HepG2 (cell line): ENCODE data around the gene GPR37L1. TPM values are rescaled to one million over a fixed set of nuclear protein-coding genes. Genes with fewer than 3 reads are reported as not detected.
"Not testable (repeated sequence)": the region's sequence is repeated elsewhere in the genome, so short reads cannot be mapped to it uniquely, and the experiment has no call there.

Experiments
- ATAC-seq: fragments of 200-7000 bp; cut with Tn5 transposase; 3 replicates; pipeline ENCODE4 v1.9.1; 2020; ENCODE audit warnings: mild to moderate bottlenecking, moderate library complexity
- BruUV-seq: library from RNA; stranded (reverse); fragments of 400-500 nt; replicated peaks from 2 replicates; lab custom pipeline; 2021; lab: Mats Ljungman, UMichigan
- CTCF ChIA-PET: fragments of 300-600 bp; formaldehyde crosslinking; extraction: SDS; loops from one replicate; lab custom pipeline; 2021; ENCODE audit warnings: low total read pairs, inconsistent platforms, low intra/inter-chr PET ratio; lab: Yijun Ruan, JAX
- POLR2A ChIA-PET: fragments of 350-600 bp; sonication (Branson Sonifier 250); formaldehyde crosslinking; loops from one replicate; lab custom pipeline; 2020; ENCODE audit warnings: antibody characterized with exemption, inconsistent platforms; lab: Yijun Ruan, JAX
- DNase-seq: peaks from one replicate; pipeline ENCODE4 v3.0.0-alpha.2; 2015; ENCODE audit warnings: low spot score
- FAIRE-seq: peaks from 3 replicates; lab custom pipeline; 2011; peaks lifted over from hg19 to GRCh38; lab: Jason Lieb, UNC
- H2AFZ ChIP-seq: one replicate; pipeline ENCODE4 v1.6.1; 2011; ENCODE audit warnings: low read length, inconsistent platforms
- H3K27ac ChIP-seq: fragments of 300-600 bp; 3 replicates; pipeline ENCODE4 v1.8.0; 2011; ENCODE audit warnings: mixed run types, mild to moderate bottlenecking, mixed read lengths, low read length, inconsistent platforms; ENCODE audit not compliant: insufficient read depth; ENCODE audit errors: extremely low read length
- H3K27me3 ChIP-seq, 2 experiments: fragments of 200-600 bp in 1 of 2; 2 replicates in 1 of 2; 3 replicates in 1 of 2; pipeline versions ENCODE4 v1.6.0 to v1.8.0; 2011; ENCODE audit warnings: low read length in 2 of 2, mild to moderate bottlenecking in 2 of 2, moderate library complexity in 2 of 2, inconsistent platforms in 1 of 2; ENCODE audit not compliant: insufficient read depth in 2 of 2, control insufficient read depth in 1 of 2
- H3K36me3 ChIP-seq, 2 experiments: fragments of 200-600 bp in 1 of 2; replicated peaks in 1 of 2; 2 replicates in 1 of 2; 3 replicates in 1 of 2; pipeline versions ENCODE4 v1.5.1 to v1.8.0; 2011; ENCODE audit warnings: low read length in 2 of 2, inconsistent platforms in 1 of 2; ENCODE audit not compliant: insufficient read depth in 2 of 2, control insufficient read depth in 1 of 2
- H3K4me1 ChIP-seq: 2 replicates; pipeline ENCODE4 v1.5.1; 2012; ENCODE audit warnings: low read length, inconsistent platforms; ENCODE audit not compliant: insufficient read depth
- H3K4me2 ChIP-seq: 2 replicates; pipeline ENCODE4 v1.6.0; 2011; ENCODE audit warnings: low read depth, low read length, inconsistent platforms
- H3K4me3 ChIP-seq, 3 experiments: fragments of 200-600 bp in 1 of 3; sonication (generic), shearing (Covaris generic) in 1 of 3; replicated peaks in 1 of 3; 2 replicates each; pipeline ENCODE4 v1.5.1; 2011 to 2016; ENCODE audit warnings: low read length in 3 of 3, inconsistent platforms in 2 of 3, low read depth in 2 of 3, mild to moderate bottlenecking in 2 of 3, control low read depth in 1 of 3, mixed read lengths in 1 of 3; ENCODE audit not compliant: insufficient read depth in 1 of 3
- H3K79me2 ChIP-seq: one replicate; pipeline ENCODE4 v1.6.1; 2011; ENCODE audit warnings: low read length, inconsistent platforms; ENCODE audit not compliant: insufficient read depth
- H3K9ac ChIP-seq: 2 replicates; pipeline ENCODE4 v1.6.0; 2011; ENCODE audit warnings: mild to moderate bottlenecking, low read depth, low read length, inconsistent platforms; ENCODE audit not compliant: insufficient read depth
- H3K9me3 ChIP-seq: 2 replicates; pipeline ENCODE4 v1.5.1; 2012; ENCODE audit warnings: mild to moderate bottlenecking, low read length
- H4K20me1 ChIP-seq: 2 replicates; pipeline ENCODE4 v1.6.0; 2011; ENCODE audit warnings: inconsistent platforms, mild to moderate bottlenecking, low read length, moderate library complexity; ENCODE audit not compliant: insufficient read depth
- PHF21A ChIP-seq: sonication (generic); formaldehyde crosslinking; IDR thresholded peaks from 2 replicates; pipeline ENCODE4 v1.5.0; 2020; ENCODE audit warnings: mild to moderate bottlenecking, missing genetic modification reagents
- RFX3 ChIP-seq: IDR thresholded peaks from 2 replicates; pipeline ENCODE4 v1.6.1; 2016; ENCODE audit warnings: missing biosample characterization, missing genetic modification reagents
- SP140L ChIP-seq: sonication (generic); formaldehyde crosslinking; IDR thresholded peaks from 2 replicates; pipeline ENCODE4 v1.4.0; 2020; ENCODE audit warnings: missing genetic modification reagents, borderline replicate concordance
- TCF12 ChIP-seq, 2 experiments: fragments of 450-650 bp in 1 of 2; sonication (generic) in 1 of 2; formaldehyde crosslinking in 1 of 2; IDR thresholded peaks; 2 replicates each; pipeline versions ENCODE4 v1.6.1 to v1.8.0; 2017 to 2022; ENCODE audit warnings: antibody characterized with exemption in 1 of 2, mild to moderate bottlenecking in 1 of 2, missing genetic modification reagents in 1 of 2, moderate library complexity in 1 of 2
- U2AF2 ChIP-seq: fragments of 200-400 bp; formaldehyde crosslinking; IDR thresholded peaks from 2 replicates; pipeline ENCODE4 v1.6.1; 2017; ENCODE audit warnings: low read depth, mild to moderate bottlenecking, low read length
- ZFP36L2 ChIP-seq: sonication (generic); formaldehyde crosslinking; IDR thresholded peaks from 2 replicates; pipeline ENCODE4 v1.4.0; 2020; ENCODE audit warnings: missing genetic modification reagents
- WGBS: methylation state at CpG from one replicate; pipeline ENCODE4 v1.1.6; 2017; ENCODE audit warnings: low lambda C conversion rate; 5-methylcytosine and 5-hydroxymethylcytosine counted together
- in situ Hi-C: cut with HindIII; loops from 2 replicates; pipeline ENCODE4 v1.10.0; 2017; ENCODE audit warnings: low pct_unique_long_range_greater_than_20kb; ENCODE audit not compliant: extremely low pct_ligation_motif_present
- intact Hi-C: fragments of 100-400 bp; cut with micrococcal nuclease; formaldehyde crosslinking; loops from one replicate; pipeline ENCODE4 v1.10.0; 2022; ENCODE audit not compliant: unreplicated experiment
- polyA plus RNA-seq, 8 experiments: library from polyadenylated mRNA; depleted of rRNA in 3 of 8; stranded (reverse) in 7 of 8; unstranded in 1 of 8; fragments of >200 nt; fragmentation: Illumina TruSeq in 4 of 8; extraction: Trizol in 4 of 8; gene quantifications; 2 replicates each; pipeline versions ENCODE4 v1.2.1 to v1.2.3, GENCODE V29; 2011 to 2016; ENCODE audit warnings: low read depth in 4 of 8, missing spikeins in 1 of 8, mixed read lengths in 1 of 8; ENCODE audit not compliant: insufficient read depth in 1 of 8
- total RNA-seq, 5 experiments: library from RNA; depleted of rRNA; stranded (reverse); fragments of >200 nt; fragmentation: Illumina TruSeq; extraction: Trizol; gene quantifications; 2 replicates each; pipeline ENCODE4 v1.2.3, GENCODE V29; 2016; ENCODE audit warnings: low read depth in 1 of 5
- TF ChIP-seq, protein P1 (sequence below): sonication (generic); formaldehyde crosslinking; IDR thresholded peaks from 2 replicates; pipeline ENCODE4 v1.4.0; 2020; ENCODE audit warnings: missing genetic modification reagents
- TF ChIP-seq, protein P2 (sequence below): IDR thresholded peaks from 2 replicates; pipeline ENCODE4 v1.6.1; 2012; ENCODE audit warnings: low read depth, low read length, improper control_type of control experiment

The GPR37L1 gene
- total and polyA plus RNA-seq, 2 of the 13 experiments (the other 11 are each of a cell fraction or from before 2014, with no cell fraction given) = 0.13 TPM; not detected in 1

DNA sequence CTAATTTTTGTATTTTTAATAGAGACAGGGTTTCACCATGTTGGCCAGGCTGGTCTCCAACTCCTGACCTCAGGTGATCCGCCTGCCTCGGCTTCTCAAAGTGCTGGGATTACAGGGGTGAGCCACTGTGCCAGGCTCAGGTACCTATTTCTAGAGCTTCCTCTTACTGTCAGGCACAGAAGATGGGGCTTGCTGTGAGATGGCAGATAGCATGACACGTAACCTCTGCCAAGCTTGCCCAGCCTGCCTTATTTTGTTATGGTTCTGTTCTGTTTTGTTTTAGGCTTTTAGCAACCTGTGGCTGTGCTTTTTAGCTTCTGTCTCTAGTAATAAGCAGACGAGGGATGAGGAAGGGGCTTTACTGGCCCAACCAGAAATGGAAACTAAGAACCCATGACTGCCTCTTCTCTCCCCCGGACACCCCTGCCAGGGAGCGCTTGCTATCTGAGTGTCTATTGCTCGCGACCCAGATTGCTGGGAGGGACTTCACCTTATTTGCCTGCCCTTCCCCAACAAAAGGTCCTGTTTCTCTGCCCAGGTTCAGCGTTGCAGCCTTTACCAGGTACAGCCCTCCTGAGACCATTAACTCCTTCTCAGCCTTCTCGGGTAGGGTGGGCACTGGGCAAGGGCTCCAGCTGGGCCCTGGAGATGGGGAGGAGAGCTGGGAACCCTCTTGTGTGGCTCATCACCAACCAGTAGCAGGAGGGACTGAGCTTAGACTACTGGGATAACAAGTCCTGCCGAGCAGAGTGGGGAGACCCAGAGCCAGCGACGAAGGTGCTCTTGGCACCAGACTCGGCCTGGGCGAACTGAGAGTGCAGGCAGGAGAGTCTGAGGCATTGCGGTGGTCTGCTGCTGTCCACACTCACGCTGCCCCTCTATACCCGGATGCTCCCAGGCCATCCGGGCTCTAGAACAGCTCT is 57.4 kb downstream of the GPR37L1 start:
- no peaks in the 10 kb centered on the region for H3K9me3 ChIP-seq
- CTCF ChIA-PET = no interaction called here
- WGBS = 26% methylated on average over 19 of the region's 19 CpGs
- no peaks in the 10 kb centered on the region for H3K4me1 ChIP-seq
- BruUV-seq = no TSS peak
- DNase-seq (no peak), FAIRE-seq (no peak), ATAC-seq (no peak)
- peaks cover 10 to 36% of the 10 kb centered on the region in 2 experiments; a peak in 4 of 5 replicates for H3K27me3 ChIP-seq
- no peak overlapping the region for H3K27ac ChIP-seq
- TF ChIP-seq PHF21A = no peak
- TF ChIP-seq TCF12 (IDR thresholded peaks at IDR 0.05) = no peak
- no peak for TF ChIP-seq TCF12 (CRISPR knock-in tag; IDR thresholded peaks at IDR 0.05)
- no peak for TF ChIP-seq ZFP36L2 (CRISPR knock-in tag)
- TF ChIP-seq RFX3 (CRISPR knock-in tag) = no peak
- TF ChIP-seq U2AF2 = no peak
- TF ChIP-seq, protein P1, sequence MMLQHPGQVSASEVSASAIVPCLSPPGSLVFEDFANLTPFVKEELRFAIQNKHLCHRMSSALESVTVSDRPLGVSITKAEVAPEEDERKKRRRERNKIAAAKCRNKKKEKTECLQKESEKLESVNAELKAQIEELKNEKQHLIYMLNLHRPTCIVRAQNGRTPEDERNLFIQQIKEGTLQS (CRISPR knock-in tag) = no peak
- TF ChIP-seq, protein P2, sequence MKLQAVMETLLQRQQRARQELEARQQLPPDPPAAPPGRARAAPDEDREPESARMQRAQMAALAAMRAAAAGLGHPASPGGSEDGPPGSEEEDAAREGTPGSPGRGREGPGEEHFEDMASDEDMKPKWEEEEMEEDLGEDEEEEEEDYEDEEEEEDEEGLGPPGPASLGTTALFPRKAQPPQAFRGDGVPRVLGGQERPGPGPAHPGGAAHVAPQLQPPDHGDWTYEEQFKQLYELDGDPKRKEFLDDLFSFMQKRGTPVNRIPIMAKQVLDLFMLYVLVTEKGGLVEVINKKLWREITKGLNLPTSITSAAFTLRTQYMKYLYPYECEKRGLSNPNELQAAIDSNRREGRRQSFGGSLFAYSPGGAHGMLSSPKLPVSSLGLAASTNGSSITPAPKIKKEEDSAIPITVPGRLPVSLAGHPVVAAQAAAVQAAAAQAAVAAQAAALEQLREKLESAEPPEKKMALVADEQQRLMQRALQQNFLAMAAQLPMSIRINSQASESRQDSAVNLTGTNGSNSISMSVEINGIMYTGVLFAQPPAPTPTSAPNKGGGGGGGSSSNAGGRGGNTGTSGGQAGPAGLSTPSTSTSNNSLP = no peak
- no peak for TF ChIP-seq SP140L (CRISPR knock-in tag)
- H2AFZ ChIP-seq = no peak overlapping the region
- intact Hi-C loops (no loop called here), in situ Hi-C loops (no loop called here)
- H3K9ac ChIP-seq = no peak overlapping the region
- POLR2A ChIA-PET = interaction anchor here (0.7 kb wide), 1 partner anchor 9 kb away, joined by 3 read pairs; no protein-coding TSS in a partner anchor
- H3K4me2 ChIP-seq = no peak overlapping the region
- no peaks in the 10 kb centered on the region for H3K79me2 ChIP-seq
- H3K36me3 ChIP-seq = no peaks in the 10 kb centered on the region
- H4K20me1 ChIP-seq = 0 out of 2 replicates have a peak, but pooled peaks cover 3% of the 10 kb centered on the region
- H3K4me3 ChIP-seq = no peak overlapping the region

DNA sequence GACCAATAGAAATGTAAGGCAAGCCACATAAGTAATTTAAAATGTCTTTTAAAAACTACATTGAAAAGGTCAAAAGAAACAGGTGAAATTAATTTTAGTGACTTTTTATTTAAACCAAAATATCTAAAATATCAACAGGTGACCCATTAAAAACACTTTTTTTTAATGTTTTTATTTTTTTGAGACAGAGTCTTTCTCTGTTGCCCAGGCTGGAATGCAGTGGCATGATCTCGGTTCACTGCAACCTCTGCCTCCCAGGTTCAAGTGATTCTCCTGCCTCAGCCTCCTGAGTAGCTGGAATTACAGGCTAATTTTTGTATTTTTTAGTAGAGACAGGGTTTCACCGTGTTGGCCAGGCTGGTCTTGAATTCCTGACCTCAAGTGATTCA is 58.0 kb downstream of the GPR37L1 start:
- WGBS = 9% methylated on average over 2 of the region's 2 CpGs
- H3K9ac ChIP-seq, POLR2A ChIA-PET, FAIRE-seq, H3K27ac ChIP-seq, H3K4me3 ChIP-seq, H3K9me3 ChIP-seq, in situ Hi-C loops, DNase-seq, ATAC-seq, H2AFZ ChIP-seq, CTCF ChIA-PET, H3K4me1 ChIP-seq, H3K36me3 ChIP-seq, H3K79me2 ChIP-seq, H4K20me1 ChIP-seq, intact Hi-C loops, H3K4me2 ChIP-seq, BruUV-seq: not testable (repeated sequence)
- peaks cover 10 to 36% of the 10 kb centered on the region in 2 experiments; a peak in 4 of 5 replicates for H3K27me3 ChIP-seq
